Dermis lymphatic vessel endothelial cell (primary cell): ENCODE results near the gene PNPLA6. TPM values are rescaled to one million over a fixed set of nuclear protein-coding genes. Genes with fewer than 3 reads are reported as not detected.

Source experiments
- total RNA-seq: library from RNA; depleted of rRNA; stranded (reverse); fragments of >200 nt; gene quantifications from 2 replicates; pipeline ENCODE4 v1.2.1, GENCODE V29; 2014

PNPLA6 gene
- 56.2 and 65.2 TPM in 2 replicates for total RNA-seq

DNA sequence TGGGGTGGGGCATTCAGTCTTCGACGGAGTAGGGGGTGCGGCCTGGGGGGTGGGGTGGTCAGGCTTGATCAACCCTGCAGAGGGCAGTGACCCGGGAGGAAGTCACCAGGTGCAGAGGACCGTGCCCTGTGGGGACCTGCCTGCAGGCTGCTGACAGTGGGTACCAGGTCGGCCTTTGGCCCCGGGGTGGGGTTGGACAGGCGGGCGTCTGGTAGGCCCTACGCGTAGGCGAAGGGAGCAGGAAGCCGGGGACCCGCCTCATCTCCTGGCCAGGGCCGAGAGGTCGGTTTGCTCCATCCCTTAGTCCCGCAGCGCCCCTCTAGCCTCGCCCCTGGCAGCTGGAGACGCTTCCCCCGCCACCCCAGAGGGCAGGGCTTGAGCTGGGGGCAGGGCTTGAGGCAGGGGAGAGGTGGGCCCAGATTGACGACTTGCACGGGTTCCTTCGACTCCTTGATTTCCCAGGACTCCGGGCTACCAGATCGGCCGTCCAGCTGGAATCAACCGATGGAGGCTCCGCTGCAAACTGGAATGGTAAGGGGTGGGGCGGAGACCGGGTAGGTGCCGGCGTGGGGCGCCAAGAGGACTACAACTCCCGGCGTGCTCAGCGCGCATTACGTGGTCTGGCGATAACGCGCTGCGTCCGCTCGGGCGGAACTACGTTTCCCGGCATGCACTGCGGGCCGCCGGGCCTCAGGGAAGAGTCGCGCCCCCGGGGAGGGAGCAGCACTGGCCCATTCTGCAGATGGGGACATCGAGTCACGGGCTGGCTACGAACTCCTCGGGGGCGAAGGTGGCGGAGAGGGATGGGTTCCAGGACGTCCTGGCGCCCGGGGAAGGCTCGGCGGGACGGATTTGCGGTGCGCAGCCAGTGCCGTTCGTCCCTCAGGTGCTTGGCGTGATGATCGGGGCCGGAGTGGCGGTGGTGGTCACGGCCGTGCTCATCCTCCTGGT, at the start of gene PNPLA6:
TSS of gene PNPLA6 (plus strand) at position 671 of the 951 bp plus-strand sequence. CDS start at position 743, 72 bp downstream.

DNA sequence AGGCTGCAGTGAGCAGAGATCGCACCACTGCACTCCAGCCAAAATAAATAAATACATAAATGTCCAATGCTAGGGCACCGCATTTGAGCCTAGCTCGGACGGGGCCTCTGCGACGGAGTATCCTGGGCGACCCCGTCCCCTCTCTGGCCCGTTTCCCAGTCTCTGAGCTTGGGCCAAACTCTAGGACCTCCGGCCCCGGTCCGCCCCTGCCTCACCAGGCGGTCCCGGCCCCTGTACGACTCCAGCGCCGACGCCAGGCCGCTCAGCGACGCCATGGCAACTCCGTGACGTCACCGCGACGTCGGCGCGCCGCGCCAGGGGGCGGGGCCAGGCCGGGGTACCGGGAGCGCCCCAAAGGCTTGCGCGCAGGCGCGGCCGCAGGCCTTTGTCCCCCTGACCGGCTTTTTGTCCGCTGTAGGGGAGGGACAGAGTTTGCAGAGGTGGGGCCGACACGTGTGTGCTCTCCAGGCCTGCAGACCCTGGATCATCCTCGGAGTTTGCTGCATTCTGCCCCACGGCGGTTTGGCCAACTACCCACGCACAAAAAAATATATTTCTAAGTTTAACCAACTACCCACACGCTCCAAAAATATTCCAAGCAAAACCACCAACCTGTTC, 46.7 kb upstream of the PNPLA6 start, which contains the start of gene PEX11G:
TSS of gene PEX11G (minus strand) at position 300 of the 618 bp plus-strand sequence. CDS start at position 275, 25 bp downstream.

DNA sequence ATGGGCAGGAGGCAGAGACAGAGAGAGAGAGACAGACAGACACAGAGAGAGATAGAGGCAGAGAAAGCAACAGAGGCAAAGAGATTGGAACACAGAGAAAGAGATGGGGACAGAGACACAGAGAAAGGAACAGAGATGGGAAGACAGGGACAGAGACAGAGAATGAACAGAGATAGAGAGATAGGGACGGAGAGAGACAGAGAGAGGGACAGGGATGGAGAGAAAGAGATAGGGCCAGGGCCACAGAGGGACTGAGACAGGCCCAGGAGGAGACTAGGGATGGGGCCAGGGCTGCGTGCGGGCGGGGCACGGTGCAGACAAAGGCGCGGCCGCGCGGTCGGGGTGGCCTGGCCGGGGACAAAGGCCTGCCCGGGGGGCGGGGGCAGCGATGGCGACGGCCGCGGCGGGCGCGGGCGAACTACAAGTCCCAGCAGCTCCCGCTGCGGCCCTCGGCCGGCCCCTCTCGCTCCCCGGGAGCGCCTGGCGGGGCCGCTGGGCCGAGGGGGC, 19.8 kb upstream of the PNPLA6 start, which contains the start of gene ZNF358:
TSS of gene ZNF358 (plus strand) at position 459 of the 507 bp plus-strand sequence. CDS start 3,140 bp downstream, outside the sequence.

DNA sequence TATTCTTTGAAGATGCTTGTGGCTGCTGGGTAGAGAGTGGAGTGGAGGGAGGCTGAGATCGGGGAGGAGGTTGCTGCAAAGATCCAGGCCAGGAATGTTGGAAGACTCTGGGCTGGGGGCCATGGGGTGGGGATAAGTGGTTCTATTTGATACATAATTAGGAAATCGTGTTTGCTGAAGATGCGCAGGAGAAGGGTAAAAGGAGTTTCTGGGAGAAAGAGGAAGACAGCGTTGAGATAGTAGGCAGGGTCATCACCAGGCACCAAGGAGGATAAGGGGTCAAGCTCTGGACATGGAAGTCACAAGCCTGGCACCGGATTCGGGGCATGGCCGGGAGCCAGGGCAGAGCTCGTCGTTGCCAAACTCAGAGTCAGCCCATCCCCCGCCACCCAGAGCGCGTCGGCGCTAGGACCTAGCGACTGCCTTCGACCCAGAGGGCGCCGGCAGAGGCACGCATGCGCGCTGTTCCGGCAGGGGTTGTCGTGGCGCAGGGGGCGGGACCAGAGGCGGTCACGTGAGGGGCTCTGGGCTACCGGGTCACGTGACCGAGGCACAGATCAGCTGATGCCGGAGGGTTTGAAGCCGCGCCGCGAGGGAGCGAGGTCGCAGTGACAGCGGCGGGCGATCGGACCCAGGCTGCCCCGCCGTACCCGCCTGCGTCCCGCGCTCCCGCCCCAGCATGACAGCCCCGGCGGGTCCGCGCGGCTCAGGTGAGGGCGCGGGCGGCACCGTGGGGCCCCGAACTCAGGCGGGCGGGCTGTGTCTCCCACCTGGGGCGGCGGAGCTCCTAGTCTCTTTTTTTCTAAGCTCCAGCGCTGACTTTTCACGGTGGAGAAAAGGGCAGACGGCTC, 13.2 kb upstream of the PNPLA6 start, which contains the start of gene MCOLN1:
TSS of gene MCOLN1 (plus strand) at position 553 of the 851 bp plus-strand sequence. CDS start at position 680, 127 bp downstream.

DNA sequence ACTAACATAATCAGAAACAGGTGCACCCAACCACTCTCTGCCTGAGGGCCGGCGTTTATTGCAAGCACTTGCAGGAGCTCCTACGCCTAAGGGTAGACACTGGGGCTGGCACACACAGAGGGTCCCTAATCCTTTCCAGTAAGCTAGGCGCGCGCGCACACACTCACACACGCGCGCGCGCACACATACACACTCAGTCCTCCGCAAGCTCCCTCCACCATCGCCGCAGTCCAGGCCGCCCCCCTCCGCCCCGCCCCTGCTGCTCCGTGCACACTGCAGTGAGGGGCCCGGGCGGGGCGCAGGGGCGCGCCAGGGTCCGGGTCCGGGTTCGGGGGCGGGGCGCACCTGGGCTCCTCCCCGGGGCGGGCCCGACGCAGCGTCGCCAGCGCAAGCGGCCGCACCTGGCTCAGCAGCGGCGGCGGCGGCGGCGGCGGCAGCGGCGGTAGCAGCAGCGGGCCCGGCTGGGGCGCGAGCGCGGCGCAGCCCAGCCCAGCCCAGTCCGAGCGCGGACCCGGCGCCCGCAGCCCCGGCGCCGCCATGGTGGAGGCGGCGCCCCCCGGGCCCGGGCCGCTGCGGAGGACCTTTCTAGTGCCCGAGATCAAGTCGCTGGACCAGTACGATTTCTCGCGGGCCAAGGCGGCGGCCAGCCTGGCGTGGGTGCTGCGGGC, 60.1 kb downstream of the PNPLA6 start, which contains the start of gene CAMSAP3:
TSS of gene CAMSAP3 (plus strand) at position 398 of the 668 bp plus-strand sequence. CDS start at position 538, 140 bp downstream.

Other genes starting within 250 kb of the PNPLA6 start
- 30.9 and 37.6 TPM in 2 replicates for gene INSR, start 241.3 kb upstream of the PNPLA6 start, total RNA-seq
- 16.4 and 21.1 TPM in 2 replicates for gene ARHGEF18, start 186.8 kb upstream of the PNPLA6 start, total RNA-seq
- 1.5 TPM in 2 replicates for gene PEX11G, start 46.7 kb upstream of the PNPLA6 start, total RNA-seq
- gene ZNF358, start 19.6 kb upstream of the PNPLA6 start, total RNA-seq, result 10.9 and 11.2 TPM in 2 replicates
- gene MCOLN1, start 13.1 kb upstream of the PNPLA6 start, total RNA-seq, result 3.4 and 4.9 TPM in 2 replicates
- 0.11 TPM in 1 of 2 replicates, not detected in the other for gene CAMSAP3, start 60.1 kb downstream of the PNPLA6 start, total RNA-seq
- gene XAB2, start 93.8 kb downstream of the PNPLA6 start, total RNA-seq, result 19.0 and 22.6 TPM in 2 replicates
- gene PET100, start 94.1 kb downstream of the PNPLA6 start, total RNA-seq, result 34.4 and 36.3 TPM in 2 replicates
- not detected in 2 replicates for gene PCP2, start 98.0 kb downstream of the PNPLA6 start, total RNA-seq
- gene STXBP2, start 101.4 kb downstream of the PNPLA6 start, total RNA-seq, result 19.8 and 28.3 TPM in 2 replicates
- not detected in 2 replicates for gene RETN, start 133.3 kb downstream of the PNPLA6 start, total RNA-seq
- gene MCEMP1, start 141.4 kb downstream of the PNPLA6 start, total RNA-seq, result not detected in 2 replicates
- 111 and 133 TPM in 2 replicates for gene TRAPPC5, start 145.1 kb downstream of the PNPLA6 start, total RNA-seq
- gene FCER2, start 166.4 kb downstream of the PNPLA6 start, total RNA-seq, result not detected in 2 replicates
- under 0.01 and 0.76 TPM in 2 replicates for gene CLEC4G, start 196.4 kb downstream of the PNPLA6 start, total RNA-seq
- gene CD209, start 211.8 kb downstream of the PNPLA6 start, total RNA-seq, result 0.11 and 0.26 TPM in 2 replicates
- 146 and 160 TPM in 2 replicates for gene CLEC4M, start 227.5 kb downstream of the PNPLA6 start, total RNA-seq